CD4-positive, alpha-beta memory T cell (primary cell): Measurements from ENCODE around the gene GTF2H1. TPM values are rescaled to one million over a fixed set of nuclear protein-coding genes. Genes with fewer than 3 reads are reported as not detected.
"Not testable (repeated sequence)": the region's sequence is repeated elsewhere in the genome, so short reads cannot be mapped to it uniquely, and the experiment has no call there.

Experiments
- CTCF ChIA-PET: fragments of 350-600 bp; sonication (Branson Sonifier 250); formaldehyde crosslinking; loops from one replicate; lab custom pipeline; 2021; ENCODE audit warnings: inconsistent platforms; ENCODE audit not compliant: partially characterized antibody; lab: Charles Lee
- POLR2A ChIA-PET: fragments of 350-600 bp; sonication (Branson Sonifier 250); formaldehyde crosslinking; loops from one replicate; lab custom pipeline; 2021; ENCODE audit not compliant: partially characterized antibody; lab: Charles Lee
- DNase-seq, 5 donors: peaks; one replicate each; pipeline versions ENCODE4 v3.0.0 to v3.0.0-alpha.2; 2020 to 2022; ENCODE audit warnings: mixed read lengths in 1 of 5
- H3K27ac ChIP-seq: one replicate; pipeline ENCODE4 v1.7.0; 2013; ENCODE audit warnings: low read depth, low read length
- H3K27me3 ChIP-seq: 2 replicates; pipeline ENCODE4 v1.7.0; 2013; ENCODE audit warnings: mild to moderate bottlenecking, low read length, moderate library complexity; ENCODE audit not compliant: insufficient read depth
- H3K36me3 ChIP-seq: 2 replicates; pipeline ENCODE4 v1.7.0; 2013; ENCODE audit warnings: mild to moderate bottlenecking, low read length, moderate library complexity; ENCODE audit not compliant: insufficient read depth
- H3K4me1 ChIP-seq: 2 replicates; pipeline ENCODE4 v1.7.0; 2013; ENCODE audit warnings: mild to moderate bottlenecking, low read length, moderate library complexity; ENCODE audit not compliant: insufficient read depth
- H3K4me3 ChIP-seq, 2 donors: one replicate each; pipeline ENCODE4 v1.7.0; 2013; ENCODE audit warnings: low read length in 2 of 2, mild to moderate bottlenecking in 1 of 2
- H3K9me3 ChIP-seq, 2 donors: one replicate each; pipeline ENCODE4 v1.7.0; 2013; ENCODE audit warnings: low read length in 2 of 2, control low read depth in 1 of 2; ENCODE audit not compliant: control insufficient read depth in 1 of 2
- H3K27ac Mint-ChIP-seq, 7 donors: one replicate each; pipeline ENCODE4 v1.8.0; 2020 to 2021; ENCODE audit warnings: mixed read lengths in 7 of 7, mild to moderate bottlenecking in 6 of 7, inconsistent platforms in 3 of 7, moderate library complexity in 3 of 7
- H3K27me3 Mint-ChIP-seq, 2 donors: one replicate each; pipeline ENCODE4 v1.8.0; 2020 to 2021; ENCODE audit warnings: mixed read lengths in 2 of 2
- H3K36me3 Mint-ChIP-seq, 2 donors: one replicate each; pipeline ENCODE4 v1.8.0; 2020 to 2021; ENCODE audit warnings: mixed read lengths in 2 of 2, inconsistent platforms in 1 of 2, mild to moderate bottlenecking in 1 of 2
- H3K4me1 Mint-ChIP-seq, 4 donors: one replicate each; pipeline ENCODE4 v1.8.0; 2020 to 2021; ENCODE audit warnings: mixed read lengths in 4 of 4, mild to moderate bottlenecking in 1 of 4
- H3K4me3 Mint-ChIP-seq, 8 donors: one replicate each; pipeline ENCODE4 v1.8.0; 2020 to 2021; ENCODE audit warnings: mixed read lengths in 8 of 8, mild to moderate bottlenecking in 7 of 8, moderate library complexity in 6 of 8, inconsistent platforms in 3 of 8
- H3K9me3 Mint-ChIP-seq, 8 donors: one replicate each; pipeline ENCODE4 v1.8.0; 2020 to 2021; ENCODE audit warnings: mixed read lengths in 8 of 8, mild to moderate bottlenecking in 5 of 8, inconsistent platforms in 3 of 8, moderate library complexity in 1 of 8
- intact Hi-C: fragments of 100-400 bp; cut with micrococcal nuclease; formaldehyde crosslinking; loops from one replicate; pipeline ENCODE4 v1.15.1; 2023
- polyA plus RNA-seq, 2 donors: library from polyadenylated mRNA; unstranded; fragments of 300-500 nt; fragmentation: Illumina TruSeq; gene quantifications; one replicate each; pipeline ENCODE4 v1.2.3, GENCODE V29; 2021
- total RNA-seq, 2 experiments: library from RNA; stranded (reverse); gene quantifications; one replicate each; pipeline ENCODE4 v1.2.3, GENCODE V29; 2021

The GTF2H1 gene
- total and polyA plus RNA-seq, 4 experiments from 2014 or later = 31.8 to 61.6 (median 50.8) TPM

DNA sequence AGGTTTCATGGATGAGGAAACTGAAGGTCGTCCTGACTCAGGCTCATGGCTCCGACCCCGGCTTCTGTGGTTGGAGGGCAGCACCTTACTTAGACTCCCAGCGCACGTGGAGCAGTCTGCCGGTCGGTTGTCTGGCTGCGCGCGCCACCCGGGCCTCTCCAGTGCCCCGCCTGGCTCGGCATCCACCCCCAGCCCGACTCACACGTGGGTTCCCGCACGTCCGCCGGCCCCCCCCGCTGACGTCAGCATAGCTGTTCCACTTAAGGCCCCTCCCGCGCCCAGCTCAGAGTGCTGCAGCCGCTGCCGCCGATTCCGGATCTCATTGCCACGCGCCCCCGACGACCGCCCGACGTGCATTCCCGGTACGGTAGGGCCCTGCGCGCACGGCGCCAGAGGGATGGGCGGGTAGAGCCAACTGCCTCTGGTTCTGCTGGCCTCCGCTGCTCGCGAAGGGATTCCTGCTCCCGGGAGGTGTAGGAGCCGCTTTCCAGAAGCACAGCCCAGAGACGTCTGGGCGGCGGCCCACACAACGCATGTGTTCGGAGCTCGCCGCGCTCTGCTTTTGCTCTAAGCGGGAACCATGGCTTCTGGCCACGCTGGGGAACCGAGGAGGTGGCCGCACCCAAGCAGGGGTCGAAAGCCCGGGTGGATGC lies 72.0 kb downstream of the GTF2H1 start, which contains the start of gene LDHA:
TSS of gene LDHA (plus strand) at position 289 of the 653 bp plus-strand sequence. CDS start 2,280 bp downstream, outside the sequence.
- CTCF ChIA-PET = interaction anchor here (0.9 to 4.5 kb wide), 9 partner anchors 12 to 328 kb away, joined by 3 to 48 read pairs (median 4); partner anchors contain the start of gene TSG101
- H3K36me3 Mint-ChIP-seq = peaks cover 20 to 44% of the 10 kb centered on the region in 2 donors
- H3K4me3 Mint-ChIP-seq = peak within 1 kb of the TSS; percentile 98 to 99 (median 98)
- peaks cover 24% of the 10 kb centered on the region for H3K36me3 ChIP-seq
- no peaks in the 10 kb centered on the region for H3K27me3 ChIP-seq
- peak; percentile 93 to 99 (median 97) for DNase-seq
- peaks cover 14 to 66% (median 26%) of the 10 kb centered on the region in 4 donors for H3K4me1 Mint-ChIP-seq
- H3K27ac ChIP-seq = peak within 1 kb of the TSS; percentile 88
- peaks cover 0 to 2% (median 0%) of the 10 kb centered on the region in 8 donors for H3K9me3 Mint-ChIP-seq
- intact Hi-C loops = loop anchor here (1.0 to 10.0 kb wide), 4 partner anchors 11 to 1110 kb away; no protein-coding TSS in a partner anchor
- peak within 1 kb of the TSS; percentile 97 to 99 (median 98) for H3K27ac Mint-ChIP-seq
- POLR2A ChIA-PET = interaction anchor here (0.6 to 7.3 kb wide), 33 partner anchors 10 to 1317 kb away, joined by 3 to 266 read pairs (median 5); partner anchors contain the start of genes GTF2H1, HPS5, RPS13 and SERGEF
- no peaks in the 10 kb centered on the region for H3K9me3 ChIP-seq
- H3K4me3 ChIP-seq = peak within 1 kb of the TSS; percentile 72 to 98
- H3K27me3 Mint-ChIP-seq = peaks cover 0 to 2% of the 10 kb centered on the region in 2 donors
- H3K4me1 ChIP-seq = peaks cover 40% of the 10 kb centered on the region

DNA sequence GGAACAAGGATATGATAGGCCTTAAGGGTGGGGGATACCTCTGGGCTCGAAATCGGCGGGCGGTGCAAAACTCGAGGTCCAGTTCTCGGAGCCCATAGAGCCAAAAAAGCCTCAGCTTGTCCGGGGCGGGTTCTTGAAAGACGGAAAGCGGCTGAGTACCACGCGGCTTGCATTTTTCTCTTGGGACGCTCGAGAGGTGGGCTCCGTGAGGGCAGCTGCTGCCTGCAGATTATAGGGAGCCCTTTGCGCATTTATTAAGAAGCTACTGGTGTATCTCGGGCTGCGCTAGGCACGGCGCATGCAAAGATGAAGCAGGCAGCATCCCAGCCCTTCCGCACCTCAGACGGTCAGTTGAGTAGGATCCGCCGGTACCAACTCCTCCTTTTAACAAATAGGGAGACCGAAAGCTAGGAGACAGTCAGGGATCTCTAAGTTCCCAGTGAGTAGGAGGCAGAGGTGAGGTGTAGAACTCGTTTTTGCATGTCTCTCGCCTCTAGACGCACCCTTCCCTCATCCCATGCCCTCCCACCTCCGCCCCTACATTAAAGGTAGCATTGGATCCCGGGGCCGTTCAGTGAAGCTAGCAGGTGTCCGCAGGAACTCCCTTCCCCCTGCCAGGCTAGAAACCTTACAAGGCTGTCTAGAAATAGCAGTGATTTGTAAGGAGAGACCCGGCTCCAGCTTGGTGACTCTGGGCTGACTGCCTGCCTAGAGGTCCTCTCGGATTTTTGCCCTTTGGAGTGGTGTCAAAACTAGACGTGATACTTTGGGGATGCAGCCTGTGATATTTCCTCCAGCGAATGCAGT lies 72.8 kb downstream of the GTF2H1 start:
- peak in 2 of 5 donors; percentile 19 to 31 for DNase-seq
- H3K4me1 Mint-ChIP-seq = peaks cover 14 to 69% (median 28%) of the 10 kb centered on the region in 4 donors
- peaks cover 24 to 51% of the 10 kb centered on the region in 2 donors for H3K36me3 Mint-ChIP-seq
- peaks cover 0 to 2% (median 0%) of the 10 kb centered on the region in 8 donors for H3K9me3 Mint-ChIP-seq
- Histone ChIP-seq H3K27ac (peak overlapping the region; percentile 88), H3K4me1 (peaks cover 43% of the 10 kb centered on the region), H3K36me3 (peaks cover 32% of the 10 kb centered on the region), H3K27me3 (no peaks in the 10 kb centered on the region), H3K9me3 (no peaks in the 10 kb centered on the region), H3K4me3 (peak overlapping the region; percentile 72 to 98)
- H3K4me3 Mint-ChIP-seq = peak overlapping the region; percentile 98 to 99 (median 98)
- ChIA-PET CTCF (interaction anchor here (0.9 to 4.5 kb wide), 13 partner anchors 12 to 327 kb away, joined by 3 to 48 read pairs (median 4); partner anchors contain the start of genes HPS5, SAAL1, SPTY2D1 and TSG101), POLR2A (interaction anchor here (0.8 to 7.3 kb wide), 39 partner anchors 10 to 1318 kb away, joined by 3 to 266 read pairs (median 4); partner anchors contain the start of genes GTF2H1, HPS5, PIK3C2A and RPS13)
- intact Hi-C loops = loop anchor here (1.0 to 10.0 kb wide), 4 partner anchors 12 to 1110 kb away; no protein-coding TSS in a partner anchor
- peak overlapping the region; percentile 97 to 99 (median 98) for H3K27ac Mint-ChIP-seq
- peaks cover 0 to 2% of the 10 kb centered on the region in 2 donors for H3K27me3 Mint-ChIP-seq

DNA sequence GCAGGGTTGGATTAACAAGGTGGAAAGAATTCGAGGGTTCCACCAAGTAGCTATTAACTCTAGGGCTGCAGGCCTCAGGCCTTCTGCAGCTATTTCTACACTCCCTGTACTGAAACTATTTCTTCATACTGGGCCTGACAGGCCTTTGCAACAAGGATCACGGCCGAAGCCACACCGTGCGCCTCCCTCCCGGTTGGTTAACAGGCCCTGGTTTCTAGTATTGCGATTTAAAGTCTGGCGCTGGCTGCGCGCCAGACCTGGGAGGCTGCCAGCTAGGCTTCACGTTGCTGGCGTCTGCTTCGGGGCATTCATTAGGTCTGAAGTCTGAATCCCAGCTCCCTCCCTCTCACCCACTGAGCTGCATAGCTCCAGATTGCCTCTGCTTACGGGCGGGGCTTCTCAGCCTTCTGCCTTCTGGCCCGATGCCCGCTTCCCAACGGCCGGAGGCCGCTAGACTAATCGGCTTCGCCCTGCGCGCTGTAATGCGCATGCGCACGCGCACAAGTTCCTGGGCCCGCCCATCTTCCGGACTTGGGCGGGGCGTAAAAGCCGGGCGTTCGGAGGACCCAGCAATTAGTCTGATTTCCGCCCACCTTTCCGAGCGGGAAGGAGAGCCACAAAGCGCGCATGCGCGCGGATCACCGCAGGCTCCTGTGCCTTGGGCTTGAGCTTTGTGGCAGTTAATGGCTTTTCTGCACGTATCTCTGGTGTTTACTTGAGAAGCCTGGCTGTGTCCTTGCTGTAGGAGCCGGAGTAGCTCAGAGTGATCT lies 73.6 kb downstream of the GTF2H1 start:
- DNase-seq = peak; percentile 94 to 98 (median 97)
- peaks cover 43% of the 10 kb centered on the region for H3K4me1 ChIP-seq
- H3K9me3 ChIP-seq = no peaks in the 10 kb centered on the region
- peak overlapping the region; percentile 72 to 98 for H3K4me3 ChIP-seq
- ChIA-PET POLR2A (interaction anchor here (0.8 to 7.3 kb wide), 28 partner anchors 9 to 1318 kb away, joined by 3 to 266 read pairs (median 6); partner anchors contain the start of genes GTF2H1, HPS5, PIK3C2A and RPS13), CTCF (interaction anchor here (0.9 to 4.5 kb wide), 10 partner anchors 13 to 290 kb away, joined by 3 to 48 read pairs (median 4); partner anchors contain the start of genes HPS5, SAAL1, SPTY2D1 and TSG101)
- Mint-ChIP-seq H3K9me3 (peaks cover 0 to 2% (median 0%) of the 10 kb centered on the region in 8 donors), H3K36me3 (peaks cover 31 to 58% of the 10 kb centered on the region in 2 donors), H3K27ac (peak overlapping the region; percentile 97 to 99 (median 98)), H3K4me1 (peaks cover 17 to 71% (median 29%) of the 10 kb centered on the region in 4 donors), H3K27me3 (peaks cover 0 to 2% of the 10 kb centered on the region in 2 donors), H3K4me3 (peak overlapping the region; percentile 98 to 99 (median 98))
- peaks cover 39% of the 10 kb centered on the region for H3K36me3 ChIP-seq
- intact Hi-C loops = loop anchor here (1.0 to 10.0 kb wide), 6 partner anchors 29 to 1111 kb away; partner anchors contain the start of genes GTF2H1, HPS5, SPTY2D1 and TSG101
- H3K27me3 ChIP-seq = no peaks in the 10 kb centered on the region
- H3K27ac ChIP-seq = peak overlapping the region; percentile 88

DNA sequence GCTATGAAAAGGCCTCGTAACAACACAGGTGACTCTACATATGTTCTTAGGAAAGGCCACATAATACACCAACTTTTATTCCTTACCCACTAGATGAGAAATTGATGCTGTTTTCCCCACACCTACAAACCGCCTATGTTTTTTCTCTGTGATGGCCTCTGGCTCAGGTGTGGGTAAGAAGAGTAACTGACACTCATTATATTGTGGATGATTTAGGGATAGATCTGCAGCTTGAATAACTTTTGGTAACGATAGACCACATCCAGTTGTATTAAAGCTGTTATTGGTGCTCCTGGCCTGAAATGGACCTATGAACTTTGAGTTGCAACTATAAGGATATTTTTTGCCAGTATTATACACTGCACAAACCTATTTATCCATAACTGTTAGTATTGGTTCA lies 75.6 kb downstream of the GTF2H1 start:
- no peaks in the 10 kb centered on the region for H3K9me3 ChIP-seq
- ChIA-PET CTCF (no interaction called here), POLR2A (interaction anchor here (0.8 to 7.3 kb wide), 4 partner anchors 10 to 129 kb away, joined by 4 to 266 read pairs (median 113); partner anchors contain the start of genes GTF2H1, HPS5 and TSG101)
- peaks cover 49% of the 10 kb centered on the region for H3K36me3 ChIP-seq
- H3K27me3 Mint-ChIP-seq = peaks cover 0 to 2% of the 10 kb centered on the region in 2 donors
- H3K9me3 Mint-ChIP-seq = peaks cover 0 to 2% (median 0%) of the 10 kb centered on the region in 8 donors
- H3K27ac ChIP-seq = no peak overlapping the region
- DNase-seq = no peak
- H3K4me3 Mint-ChIP-seq = peak overlapping the region in 3 of 8 donors; percentile 7 to 34 (median 17)
- intact Hi-C loops = loop anchor here (10.0 kb wide), 1 partner anchor 1113 kb away; no protein-coding TSS in a partner anchor
- peaks cover 15 to 54% (median 25%) of the 10 kb centered on the region in 4 donors for H3K4me1 Mint-ChIP-seq
- H3K36me3 Mint-ChIP-seq = peaks cover 40 to 71% of the 10 kb centered on the region in 2 donors
- peaks cover 34% of the 10 kb centered on the region for H3K4me1 ChIP-seq
- H3K27me3 ChIP-seq = no peaks in the 10 kb centered on the region
- H3K4me3 ChIP-seq = no peak overlapping the region
- H3K27ac Mint-ChIP-seq = peak overlapping the region in 6 of 7 donors; percentile 25 to 77 (median 61)

DNA sequence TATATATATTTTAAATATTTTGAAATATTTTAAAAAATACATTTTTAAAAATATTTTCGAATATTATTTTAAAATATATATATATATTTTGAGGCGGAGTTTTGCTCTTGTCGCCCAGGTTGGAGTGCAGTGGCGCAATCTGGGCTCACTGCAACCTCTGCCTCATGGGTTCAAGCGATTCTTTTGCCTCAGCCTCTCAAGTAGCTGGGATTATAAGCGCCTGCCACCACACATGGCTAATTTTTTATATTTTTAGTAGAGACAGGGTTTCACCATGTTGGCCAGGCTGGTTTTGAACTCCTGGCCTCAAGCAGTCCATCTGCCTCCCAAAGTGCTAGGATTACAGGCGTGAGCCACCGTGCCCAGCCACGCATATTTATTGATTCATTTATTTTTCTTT lies 78.7 kb downstream of the GTF2H1 start:
- CTCF ChIA-PET, H3K4me3 ChIP-seq, H3K27ac ChIP-seq, H3K27me3 Mint-ChIP-seq, H3K27ac Mint-ChIP-seq, H3K4me3 Mint-ChIP-seq, DNase-seq, H3K27me3 ChIP-seq, H3K9me3 Mint-ChIP-seq, POLR2A ChIA-PET, H3K9me3 ChIP-seq: not testable (repeated sequence)
- intact Hi-C loops = loop anchor here (10.0 kb wide), 1 partner anchor 94 kb away; no protein-coding TSS in a partner anchor
- Histone ChIP-seq H3K36me3 (peaks cover 75% of the 10 kb centered on the region), H3K4me1 (peaks cover 28% of the 10 kb centered on the region)
- peaks cover 54 to 74% of the 10 kb centered on the region in 2 donors for H3K36me3 Mint-ChIP-seq
- peaks cover 16 to 30% (median 23%) of the 10 kb centered on the region in 4 donors for H3K4me1 Mint-ChIP-seq
